GM12801 (cell line): Measurements from ENCODE around the gene LIPA.

Experiments
- CTCF ChIP-seq: IDR thresholded peaks from one replicate; pipeline ENCODE4 v1.5.1; 2011; ENCODE audit warnings: control low read depth; ENCODE audit not compliant: insufficient read length; ENCODE audit errors: extremely low read depth

Gene LIPA

GRCh38 chr10:89202033-89202425 is 49.5 kb downstream of the LIPA start:
- no peak for TF ChIP-seq CTCF

DNA sequence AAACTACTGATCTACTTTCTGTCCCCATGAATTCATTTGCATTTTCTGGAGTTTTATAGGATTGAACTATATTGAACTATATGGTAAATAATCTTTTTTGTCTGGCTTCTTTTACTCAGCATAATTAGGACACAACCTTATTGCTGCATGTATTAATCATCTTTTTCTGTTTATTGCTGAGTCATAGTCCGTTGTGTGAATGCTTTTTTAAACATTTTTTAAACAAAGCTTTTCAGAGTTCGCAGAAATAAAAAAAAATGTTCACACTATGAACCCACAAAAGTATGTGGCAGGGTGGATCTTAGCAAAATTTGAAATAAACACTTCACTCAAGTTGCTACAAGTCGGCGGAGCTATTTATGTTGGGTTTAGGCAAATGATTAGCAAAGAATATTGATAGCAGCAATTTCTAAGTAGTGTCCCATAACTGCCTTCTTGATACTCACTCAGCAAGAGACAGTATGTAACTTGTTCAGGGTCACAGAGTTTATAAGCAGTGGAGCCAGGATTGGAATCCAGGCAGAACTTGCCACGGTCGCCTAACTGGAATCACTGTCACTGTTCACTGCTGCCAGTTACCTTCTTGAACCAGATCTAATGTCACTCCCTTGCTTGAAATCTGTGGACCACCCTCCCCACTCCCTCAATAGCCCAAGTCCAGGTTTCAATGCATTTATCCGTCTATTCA is 50.1 kb downstream of the LIPA start:
- no peak for TF ChIP-seq CTCF

DNA sequence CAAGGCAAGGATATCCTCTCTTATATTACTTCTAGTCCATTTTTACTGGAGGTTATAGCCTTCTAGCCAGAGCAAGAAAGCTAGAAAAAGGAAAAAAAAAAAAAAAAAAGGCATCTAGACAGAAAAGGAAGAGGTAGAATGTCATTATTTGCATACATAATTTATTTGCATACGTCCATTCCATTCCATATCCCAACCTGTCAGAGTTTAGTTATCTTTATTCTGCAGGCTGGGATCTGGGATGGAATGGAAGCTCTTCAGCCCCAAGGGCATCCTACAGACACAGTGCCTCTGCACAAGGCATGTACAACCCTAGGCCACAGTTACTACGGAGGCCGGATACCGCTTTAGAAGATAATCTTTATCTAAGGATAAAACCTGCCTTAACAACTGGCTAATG is 54.1 kb downstream of the LIPA start:
- no peak for TF ChIP-seq CTCF

DNA sequence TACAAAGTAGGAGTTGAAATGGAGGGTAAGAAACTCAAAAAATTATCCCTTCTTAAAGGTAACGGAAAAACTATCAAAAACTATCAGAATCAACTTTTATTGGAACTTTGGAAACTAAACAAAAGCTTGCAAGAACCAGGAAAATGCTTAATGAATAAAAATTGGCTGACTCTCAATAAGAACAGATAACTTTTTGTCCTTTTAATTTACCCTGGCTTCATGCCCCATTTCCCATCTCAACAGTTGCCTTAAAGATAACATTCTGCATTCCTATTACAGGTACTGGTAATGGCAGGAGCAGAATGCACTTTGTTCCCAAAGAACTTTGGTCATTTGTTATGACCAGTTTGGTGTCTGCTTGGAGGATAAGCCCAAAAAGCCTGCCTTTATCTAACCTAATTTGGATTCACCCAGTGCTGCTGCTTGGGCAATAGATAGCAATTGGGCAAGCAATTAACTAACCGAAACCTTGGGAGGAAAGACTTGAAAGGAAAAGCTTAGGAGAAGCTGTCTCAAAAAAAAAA is 62.3 kb downstream of the LIPA start:
- no peak for TF ChIP-seq CTCF

- TF ChIP-seq CTCF: no peak
Measured at GRCh38 chr10:89185658-89186057, 65.9 kb downstream of the LIPA start.

GRCh38 chr10:89184638-89185037 is 66.9 kb downstream of the LIPA start:
- no peak for TF ChIP-seq CTCF

GRCh38 chr10:89183571-89183970 is 68.0 kb downstream of the LIPA start:
- TF ChIP-seq CTCF: no peak
